HepG2 (cell line): ENCODE data around the gene TUBA4A. TPM values are rescaled to one million over a fixed set of nuclear protein-coding genes. Genes with fewer than 3 reads are reported as not detected.
A peak's percentile ranks its signal among the peaks of the same experiment; 100 is the strongest.

Experiments
- ATF7-NPFF ChIP-seq: sonication (generic); formaldehyde crosslinking; IDR thresholded peaks from 2 replicates; pipeline ENCODE4 v1.8.1; 2023; ENCODE audit warnings: mild to moderate bottlenecking, low read depth, missing genetic modification reagents, moderate library complexity
- ATM ChIP-seq: fragments of 450-650 bp; IDR thresholded peaks from 2 replicates; pipeline ENCODE4 v1.7.1; 2017; ENCODE audit warnings: mild to moderate bottlenecking, borderline replicate concordance
- CBFB ChIP-seq: sonication (generic); formaldehyde crosslinking; IDR thresholded peaks from 2 replicates; pipeline ENCODE4 v1.4.0; 2020; ENCODE audit warnings: missing genetic modification reagents
- LRRFIP1 ChIP-seq: sonication (generic); formaldehyde crosslinking; conservative IDR thresholded peaks from 2 replicates; pipeline ENCODE4 v1.4.0; 2020; ENCODE audit warnings: missing genetic modification reagents
- MIER3 ChIP-seq: IDR thresholded peaks from 2 replicates; pipeline ENCODE4 v1.6.1; 2016; ENCODE audit warnings: missing compliant biosample characterization, borderline replicate concordance
- MTERF4 ChIP-seq: sonication (generic); formaldehyde crosslinking; IDR thresholded peaks from 2 replicates; pipeline ENCODE4 v1.8.0; 2023; ENCODE audit warnings: mild to moderate bottlenecking, missing genetic modification reagents
- MTF2 ChIP-seq: sonication (generic); formaldehyde crosslinking; IDR thresholded peaks from 2 replicates; pipeline ENCODE4 v1.5.0; 2020; ENCODE audit warnings: missing genetic modification reagents, borderline replicate concordance
- MYC ChIP-seq: sonication (generic); formaldehyde crosslinking; IDR thresholded peaks from 2 replicates; pipeline ENCODE4 v1.9.0; 2021; ENCODE audit warnings: missing genetic modification reagents, borderline replicate concordance
- MYNN ChIP-seq: sonication (generic); formaldehyde crosslinking; IDR thresholded peaks from 2 replicates; pipeline ENCODE4 v1.4.0; 2020; ENCODE audit warnings: mild to moderate bottlenecking, low read depth, missing genetic modification reagents
- NBN ChIP-seq: fragments of 450-650 bp; conservative IDR thresholded peaks from 2 replicates; pipeline ENCODE4 v1.6.1; 2017
- PBX2 ChIP-seq: IDR thresholded peaks from 2 replicates; pipeline ENCODE4 v1.6.1; 2016; ENCODE audit warnings: control low read depth
- RXRA ChIP-seq: sonication (generic); formaldehyde crosslinking; IDR thresholded peaks from 2 replicates; pipeline ENCODE4 v1.5.1; 2020; ENCODE audit warnings: missing genetic modification reagents
- SNAPC5 ChIP-seq: sonication (generic); formaldehyde crosslinking; IDR thresholded peaks from 2 replicates; pipeline ENCODE4 v1.8.1; 2023; ENCODE audit warnings: mild to moderate bottlenecking, missing genetic modification reagents, borderline replicate concordance
- ZFP36L1 ChIP-seq: sonication (generic); formaldehyde crosslinking; IDR thresholded peaks from 2 replicates; pipeline ENCODE4 v1.8.0; 2022; ENCODE audit warnings: mild to moderate bottlenecking, missing genetic modification reagents, moderate library complexity
- ZFP62 ChIP-seq: sonication (generic); formaldehyde crosslinking; IDR thresholded peaks from 2 replicates; pipeline ENCODE4 v1.4.0; 2020; ENCODE audit warnings: missing genetic modification reagents
- ZMAT5 ChIP-seq: sonication (generic); formaldehyde crosslinking; IDR thresholded peaks from 2 replicates; pipeline ENCODE4 v1.5.0; 2020; ENCODE audit warnings: mild to moderate bottlenecking, low read depth, missing genetic modification reagents, borderline replicate concordance
- ZNF136 ChIP-seq: sonication (generic); formaldehyde crosslinking; IDR thresholded peaks from 2 replicates; pipeline ENCODE4 v1.8.1; 2022; ENCODE audit warnings: low read depth, mild to moderate bottlenecking, moderate library complexity, missing genetic modification reagents
- ZNF24 ChIP-seq: fragments of 450-650 bp; IDR thresholded peaks from 2 replicates; pipeline ENCODE4 v1.6.1; 2017; ENCODE audit warnings: antibody characterized with exemption, mild to moderate bottlenecking
- ZNF431 ChIP-seq: sonication (generic); formaldehyde crosslinking; IDR thresholded peaks from 2 replicates; pipeline ENCODE4 v1.9.0; 2022; ENCODE audit warnings: missing genetic modification reagents, low read depth, mild to moderate bottlenecking, borderline replicate concordance
- ZNF530 ChIP-seq: sonication (generic); formaldehyde crosslinking; IDR thresholded peaks from 2 replicates; pipeline ENCODE4 v1.5.0; 2020; ENCODE audit warnings: low read depth, mild to moderate bottlenecking, missing genetic modification reagents
- ZNF784 ChIP-seq: sonication (generic); formaldehyde crosslinking; IDR thresholded peaks from 2 replicates; pipeline ENCODE4 v1.5.1; 2020; ENCODE audit warnings: missing genetic modification reagents, mild to moderate bottlenecking, borderline replicate concordance
- ZNF788 ChIP-seq: sonication (generic); formaldehyde crosslinking; IDR thresholded peaks from 2 replicates; pipeline ENCODE4 v1.5.0; 2020; ENCODE audit warnings: mild to moderate bottlenecking, missing genetic modification reagents, borderline replicate concordance
- ZSCAN25 ChIP-seq: sonication (generic); formaldehyde crosslinking; IDR thresholded peaks from 2 replicates; pipeline ENCODE4 v1.8.0; 2022; ENCODE audit warnings: mild to moderate bottlenecking, missing genetic modification reagents
- polyA plus RNA-seq, 8 experiments: library from polyadenylated mRNA; depleted of rRNA in 3 of 8; stranded (reverse) in 7 of 8; unstranded in 1 of 8; fragments of >200 nt; fragmentation: Illumina TruSeq in 4 of 8; extraction: Trizol in 4 of 8; gene quantifications; 2 replicates each; pipeline versions ENCODE4 v1.2.1 to v1.2.3, GENCODE V29; 2011 to 2016; ENCODE audit warnings: low read depth in 4 of 8, missing spikeins in 1 of 8, mixed read lengths in 1 of 8; ENCODE audit not compliant: insufficient read depth in 1 of 8
- total RNA-seq, 5 experiments: library from RNA; depleted of rRNA; stranded (reverse); fragments of >200 nt; fragmentation: Illumina TruSeq; extraction: Trizol; gene quantifications; 2 replicates each; pipeline ENCODE4 v1.2.3, GENCODE V29; 2016; ENCODE audit warnings: low read depth in 1 of 5

Gene TUBA4A
- total and polyA plus RNA-seq, 2 of the 13 experiments (the other 11 are each of a cell fraction or from before 2014, with no cell fraction given): 1.3 to 12.7 TPM

GRCh38 chr2:219218732-219219701, 34.7 kb downstream of the TUBA4A start, which contains the start of gene ABCB6 (continued):
- peak; percentile 63; the same call in 1 of the 2 replicates for TF ChIP-seq LRRFIP1 (CRISPR knock-in tag)
- TF ChIP-seq MYC (CRISPR knock-in tag): peak; percentile 99
- peak; percentile 94; the same call in 1 of the 2 replicates for TF ChIP-seq MTF2 (CRISPR knock-in tag)
- no peak for TF ChIP-seq ZFP62 (CRISPR knock-in tag)
- no peak for TF ChIP-seq MYNN (CRISPR knock-in tag)
- no peak for TF ChIP-seq ZSCAN25 (CRISPR knock-in tag)
- TF ChIP-seq ZNF784: peak; percentile 78
- TF ChIP-seq CBFB (CRISPR knock-in tag): peak; percentile 93
- peak; percentile 95 for TF ChIP-seq ZNF136
- peak; percentile 51 for TF ChIP-seq SNAPC5 (CRISPR knock-in tag)
- TF ChIP-seq ZFP36L1 (CRISPR knock-in tag): no peak
- TF ChIP-seq ZNF788 (CRISPR knock-in tag): peak; percentile 87; the same call in 1 of the 2 replicates
- peak; percentile 80 for TF ChIP-seq RXRA (CRISPR knock-in tag)
- no peak for TF ChIP-seq ZMAT5
- peak; percentile 99 for TF ChIP-seq ATF7-NPFF (CRISPR knock-in tag)
- TF ChIP-seq ZNF24: no peak
- no peak for TF ChIP-seq PBX2 (CRISPR knock-in tag)
- TF ChIP-seq ATM: no peak
- peak; percentile 74; the same call in 1 of the 2 replicates for TF ChIP-seq ZNF431
- peak; percentile 48; the same call in 1 of the 2 replicates for TF ChIP-seq MIER3
- no peak for TF ChIP-seq ZNF530 (CRISPR knock-in tag)
- TF ChIP-seq NBN: no peak
- TF ChIP-seq MTERF4: peak; percentile 96; the same call in 1 of the 2 replicates
